GM12801 (cell line): ENCODE measurements around the gene ATP1B1.

Experiments
- TF ChIP-seq, protein P1 (sequence below): IDR thresholded peaks from one replicate; pipeline ENCODE4 v1.5.1; 2011; ENCODE audit warnings: control low read depth; ENCODE audit not compliant: insufficient read length; ENCODE audit errors: extremely low read depth

ATP1B1 gene

DNA sequence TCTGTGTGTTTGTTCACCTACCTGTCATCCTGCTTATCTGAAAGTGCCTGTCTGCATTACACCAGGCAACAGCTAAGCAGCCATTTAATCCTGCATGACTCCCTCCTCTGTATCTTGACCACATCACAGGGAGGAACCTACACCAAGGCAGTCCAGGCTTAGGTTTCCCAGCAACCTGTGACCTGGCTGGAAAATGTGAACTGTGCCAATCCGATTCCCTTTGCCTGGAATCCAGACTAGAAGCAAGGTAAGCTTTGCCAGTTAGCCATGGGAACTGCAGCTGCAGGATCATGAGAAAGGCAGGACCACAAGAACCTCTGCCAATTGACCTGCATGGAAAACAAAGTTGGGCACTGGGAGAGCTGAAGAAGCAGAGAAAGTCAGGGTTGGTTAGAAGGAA is 6.3 kb upstream of the ATP1B1 start:
- TF ChIP-seq, protein P1, sequence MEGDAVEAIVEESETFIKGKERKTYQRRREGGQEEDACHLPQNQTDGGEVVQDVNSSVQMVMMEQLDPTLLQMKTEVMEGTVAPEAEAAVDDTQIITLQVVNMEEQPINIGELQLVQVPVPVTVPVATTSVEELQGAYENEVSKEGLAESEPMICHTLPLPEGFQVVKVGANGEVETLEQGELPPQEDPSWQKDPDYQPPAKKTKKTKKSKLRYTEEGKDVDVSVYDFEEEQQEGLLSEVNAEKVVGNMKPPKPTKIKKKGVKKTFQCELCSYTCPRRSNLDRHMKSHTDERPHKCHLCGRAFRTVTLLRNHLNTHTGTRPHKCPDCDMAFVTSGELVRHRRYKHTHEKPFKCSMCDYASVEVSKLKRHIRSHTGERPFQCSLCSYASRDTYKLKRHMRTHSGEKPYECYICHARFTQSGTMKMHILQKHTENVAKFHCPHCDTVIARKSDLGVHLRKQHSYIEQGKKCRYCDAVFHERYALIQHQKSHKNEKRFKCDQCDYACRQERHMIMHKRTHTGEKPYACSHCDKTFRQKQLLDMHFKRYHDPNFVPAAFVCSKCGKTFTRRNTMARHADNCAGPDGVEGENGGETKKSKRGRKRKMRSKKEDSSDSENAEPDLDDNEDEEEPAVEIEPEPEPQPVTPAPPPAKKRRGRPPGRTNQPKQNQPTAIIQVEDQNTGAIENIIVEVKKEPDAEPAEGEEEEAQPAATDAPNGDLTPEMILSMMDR: no peak

GRCh38 chr1:169100651-169101088 is 5.8 kb upstream of the ATP1B1 start:
- TF ChIP-seq, protein P1: no peak

GRCh38 chr1:169102567-169102966 is 3.9 kb upstream of the ATP1B1 start:
- TF ChIP-seq, protein P1: no peak

DNA sequence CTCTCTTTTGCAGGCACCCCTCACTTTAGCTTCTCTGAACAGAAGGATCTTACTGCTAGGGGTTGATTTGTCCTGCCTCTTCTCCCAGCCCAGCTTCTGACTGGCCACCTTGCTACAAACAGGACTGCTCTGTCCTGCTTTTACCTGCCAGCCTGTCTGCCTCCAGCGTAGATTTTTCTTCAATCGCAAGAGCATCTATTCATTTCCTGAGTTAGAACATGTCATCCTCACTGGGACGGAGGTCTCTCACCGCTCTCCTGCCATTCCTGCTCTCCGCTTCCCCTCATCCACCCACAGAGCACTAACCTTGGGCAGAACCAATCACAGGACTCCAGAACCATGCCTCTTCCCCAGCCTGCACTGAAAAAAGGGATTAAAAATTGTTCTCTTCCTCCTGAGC is 3.5 kb upstream of the ATP1B1 start:
- TF ChIP-seq, protein P1: no peak

DNA sequence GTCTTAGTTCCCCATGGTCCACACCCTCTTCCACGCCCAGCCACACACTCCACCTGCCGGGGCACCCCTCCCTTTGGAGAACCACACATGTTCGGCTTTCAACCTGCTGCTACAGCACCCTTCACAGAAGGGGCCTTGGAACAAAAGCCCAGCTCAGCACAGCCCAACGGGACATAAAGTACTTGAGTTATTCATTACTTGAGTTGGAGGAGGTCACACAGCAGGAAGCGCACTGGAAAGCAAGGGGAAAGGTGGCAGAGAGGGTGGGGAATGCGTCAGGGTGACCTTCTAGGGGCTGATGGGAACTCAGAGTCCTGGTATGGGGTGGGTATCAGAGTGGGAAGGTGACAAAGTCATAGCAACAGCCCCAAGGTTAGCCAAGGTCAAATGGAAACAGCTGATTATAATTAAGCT is 3.0 kb upstream of the ATP1B1 start:
- TF ChIP-seq, protein P1: no peak

GRCh38 chr1:169105087-169105433 is 1.4 kb upstream of the ATP1B1 start:
- TF ChIP-seq, protein P1: no peak

DNA sequence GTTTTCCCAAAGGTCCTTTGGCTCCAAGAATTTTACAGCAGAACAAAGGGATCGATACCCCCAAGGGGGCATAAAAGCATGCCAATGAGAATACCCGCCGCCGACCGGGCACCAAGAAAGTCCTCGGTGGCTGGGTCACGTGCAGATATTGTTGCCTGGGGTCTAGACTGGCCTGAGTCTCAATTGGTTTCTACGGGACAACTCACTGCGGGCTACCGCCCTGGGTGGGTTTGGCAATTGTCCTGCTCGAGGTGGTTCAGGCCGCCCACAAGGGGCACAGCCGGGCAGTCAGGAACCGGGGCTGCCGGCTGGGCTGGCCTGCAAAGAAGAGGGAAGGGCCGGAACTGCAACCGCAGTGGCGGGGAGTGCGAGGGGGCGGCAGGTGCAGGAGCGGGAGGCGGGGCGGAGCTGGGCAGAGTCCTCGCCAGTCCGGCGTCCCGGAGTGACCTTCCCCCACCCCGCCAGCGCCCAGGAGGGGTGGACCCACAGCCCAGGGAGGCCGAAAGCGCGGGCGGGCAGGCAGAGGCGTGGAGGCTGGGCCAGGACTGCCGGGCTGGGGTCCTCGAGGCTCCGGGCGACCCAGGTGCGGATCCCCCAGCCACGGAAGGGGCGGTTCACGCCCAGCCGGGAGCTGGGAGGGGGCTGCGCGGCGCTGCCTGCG is 926 bp upstream of the ATP1B1 start:
- TF ChIP-seq, protein P1: no peak
